T-cell (primary cell): ENCODE results near the gene PIEZO2. TPM values are rescaled to one million over a fixed set of nuclear protein-coding genes. Genes with fewer than 3 reads are reported as not detected.

ENCODE experiments used
- ATAC-seq, 4 experiments: fragments of 200-7000 bp in 3 of 4; fragments of 150-1000 bp in 1 of 4; cut with Tn5 transposase; replicated peaks in 1 of 4; 1 replicate in 3 of 4; 2 replicates in 1 of 4; pipeline ENCODE4 v1.10.0; 2021; ENCODE audit warnings: moderate library complexity in 3 of 4, mild to moderate bottlenecking in 2 of 4, moderate number of reproducible peaks in 1 of 4
- CTCF ChIA-PET, 2 donors: fragments of 300-600 bp; sonication (Branson Sonifier 250); formaldehyde crosslinking; loops; one replicate each; lab custom pipeline; 2022; ENCODE audit warnings: antibody characterized with exemption in 2 of 2; lab: Charles Lee
- POLR2A ChIA-PET, 2 donors: fragments of 300-600 bp; sonication (Branson Sonifier 250); formaldehyde crosslinking; loops; one replicate each; lab custom pipeline; 2022; ENCODE audit warnings: antibody characterized with exemption in 2 of 2; lab: Charles Lee
- DNase-seq, 35 experiments: peaks; one replicate each; pipeline versions ENCODE4 v3.0.0 to v3.0.0-alpha.2; 2013 to 2023
- H3K27ac ChIP-seq: one replicate; pipeline ENCODE4 v1.5.1; 2013; ENCODE audit warnings: low read length
- H3K27me3 ChIP-seq, 2 experiments: replicated peaks in 1 of 2; 1 replicate in 1 of 2; 2 replicates in 1 of 2; pipeline versions ENCODE4 v1.6.1 to v1.7.0; 2013; ENCODE audit warnings: low read length in 1 of 2, mixed read lengths in 1 of 2; ENCODE audit not compliant: control insufficient read depth in 2 of 2, insufficient read depth in 2 of 2; ENCODE audit errors: extremely low read depth in 1 of 2
- H3K36me3 ChIP-seq, 2 donors: 1 replicate in 1 of 2; 2 replicates in 1 of 2; pipeline versions ENCODE4 v1.6.1 to v1.7.0; 2013; ENCODE audit warnings: low read length in 1 of 2; ENCODE audit not compliant: control insufficient read depth in 2 of 2, insufficient read depth in 1 of 2; ENCODE audit errors: extremely low read depth in 1 of 2
- H3K4me1 ChIP-seq, 2 experiments: 1 replicate in 1 of 2; 2 replicates in 1 of 2; pipeline versions ENCODE4 v1.6.1 to v1.7.0; 2013; ENCODE audit warnings: low read length in 2 of 2, mixed read lengths in 1 of 2; ENCODE audit not compliant: insufficient read depth in 2 of 2, control insufficient read depth in 1 of 2; ENCODE audit errors: extremely low read depth in 1 of 2
- H3K4me3 ChIP-seq, 2 donors: 1 replicate in 1 of 2; 2 replicates in 1 of 2; pipeline versions ENCODE4 v1.5.1 to v1.7.0; 2013; ENCODE audit warnings: mild to moderate bottlenecking in 2 of 2, low read length in 1 of 2, moderate library complexity in 1 of 2; ENCODE audit not compliant: control insufficient read depth in 1 of 2; ENCODE audit errors: extremely low read depth in 1 of 2
- H3K9me3 ChIP-seq: 2 replicates; pipeline ENCODE4 v1.7.0; 2013
- H3K27ac Mint-ChIP-seq, 2 donors: one replicate each; pipeline ENCODE4 v1.8.0; 2020 to 2021; ENCODE audit warnings: mild to moderate bottlenecking in 2 of 2, mixed read lengths in 2 of 2
- H3K27me3 Mint-ChIP-seq, 2 donors: one replicate each; pipeline ENCODE4 v1.8.0; 2021 to 2022; ENCODE audit warnings: mixed read lengths in 2 of 2
- H3K36me3 Mint-ChIP-seq: one replicate; pipeline ENCODE4 v1.8.0; 2021; ENCODE audit warnings: mixed read lengths
- H3K4me1 Mint-ChIP-seq, 3 donors: one replicate each; pipeline ENCODE4 v1.8.0; 2020 to 2022; ENCODE audit warnings: mixed read lengths in 3 of 3, mild to moderate bottlenecking in 1 of 3
- H3K4me3 Mint-ChIP-seq, 3 donors: one replicate each; pipeline ENCODE4 v1.8.0; 2020 to 2022; ENCODE audit warnings: mild to moderate bottlenecking in 3 of 3, mixed read lengths in 3 of 3, moderate library complexity in 3 of 3
- H3K9me3 Mint-ChIP-seq, 3 donors: one replicate each; pipeline ENCODE4 v1.8.0; 2020 to 2022; ENCODE audit warnings: mixed read lengths in 3 of 3
- WGBS: methylation state at CpG from one replicate; pipeline ENCODE4 v1.1.5; 2013; ENCODE audit warnings: missing lambda C conversion rate; ENCODE audit not compliant: insufficient coverage; 5-methylcytosine and 5-hydroxymethylcytosine counted together
- total RNA-seq, 35 experiments: library from RNA in 6 of 35; stranded (reverse) in 6 of 35; fragments of 120-200 nt in 1 of 35; gene quantifications; one replicate each; pipeline versions ENCODE4 v1.2.1 to v1.2.4 and lab custom pipeline; 2013 to 2026

PIEZO2 gene
- total RNA-seq, 5 donors from 2014 or later (not counting 1 experiment from before 2014, with no cell fraction given), result 0.05 to 0.90 (median 0.21) TPM; not detected in 1

DNA sequence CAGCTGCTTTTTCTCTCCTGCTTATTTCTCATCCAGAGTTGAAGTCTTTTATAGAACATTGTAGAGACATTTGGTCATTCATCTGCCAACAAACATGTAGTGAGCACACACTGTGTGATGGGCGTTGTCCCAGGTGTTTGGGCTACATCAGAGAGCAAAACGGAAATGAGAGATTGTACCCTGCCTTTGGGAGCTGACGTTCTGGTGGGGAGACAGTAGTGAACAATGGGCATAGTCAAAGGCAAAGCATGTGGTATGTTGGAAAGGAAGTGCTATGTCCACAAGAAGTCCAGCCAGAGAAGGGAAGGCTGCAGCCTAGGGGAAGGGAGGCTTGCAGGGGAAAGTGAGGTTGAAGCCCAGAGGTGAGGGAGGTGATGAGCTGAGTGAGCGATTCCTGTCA, 78.1 kb downstream of the PIEZO2 start:
- H3K27ac Mint-ChIP-seq, result no peak overlapping the region
- H3K4me1 Mint-ChIP-seq, result no peaks in the 10 kb centered on the region
- POLR2A ChIA-PET, result no interaction called here
- DNase-seq (no peak), ATAC-seq (no peak)
- no peaks in the 10 kb centered on the region for H3K9me3 ChIP-seq
- H3K4me1 ChIP-seq, result no peaks in the 10 kb centered on the region
- 85% methylated on average over 2 of the region's 4 CpGs for WGBS
- CTCF ChIA-PET, result no interaction called here
- H3K27ac ChIP-seq, result no peak overlapping the region
- no peaks in the 10 kb centered on the region for H3K27me3 ChIP-seq
- no peaks in the 10 kb centered on the region for H3K36me3 Mint-ChIP-seq
- no peaks in the 10 kb centered on the region for H3K27me3 Mint-ChIP-seq
- H3K4me3 ChIP-seq, result no peak overlapping the region
- no peak overlapping the region for H3K4me3 Mint-ChIP-seq
- no peaks in the 10 kb centered on the region for H3K9me3 Mint-ChIP-seq
- no peaks in the 10 kb centered on the region for H3K36me3 ChIP-seq

GRCh38 chr18:11070593-11070992, 78.8 kb downstream of the PIEZO2 start:
- CTCF ChIA-PET, result no interaction called here
- no peak overlapping the region for H3K27ac Mint-ChIP-seq
- H3K36me3 Mint-ChIP-seq, result no peaks in the 10 kb centered on the region
- H3K4me3 Mint-ChIP-seq, result no peak overlapping the region
- H3K4me1 ChIP-seq, result no peaks in the 10 kb centered on the region
- WGBS, result 75% methylated on average over 10 of the region's 11 CpGs
- ATAC-seq, result no peak
- POLR2A ChIA-PET, result no interaction called here
- no peaks in the 10 kb centered on the region for H3K36me3 ChIP-seq
- no peaks in the 10 kb centered on the region for H3K9me3 ChIP-seq
- H3K27me3 Mint-ChIP-seq, result no peaks in the 10 kb centered on the region
- no peaks in the 10 kb centered on the region for H3K4me1 Mint-ChIP-seq
- H3K4me3 ChIP-seq, result no peak overlapping the region
- no peak overlapping the region for H3K27ac ChIP-seq
- H3K27me3 ChIP-seq, result no peaks in the 10 kb centered on the region
- DNase-seq, result no peak
- no peaks in the 10 kb centered on the region for H3K9me3 Mint-ChIP-seq

- POLR2A ChIA-PET, result no interaction called here
- Mint-ChIP-seq H3K9me3 (no peaks in the 10 kb centered on the region), H3K4me3 (no peak overlapping the region), H3K27ac (no peak overlapping the region), H3K4me1 (no peaks in the 10 kb centered on the region), H3K27me3 (no peaks in the 10 kb centered on the region), H3K36me3 (no peaks in the 10 kb centered on the region)
- 100% methylated on average over 1 of the region's 5 CpGs for WGBS
- H3K9me3 ChIP-seq, result no peaks in the 10 kb centered on the region
- no peaks in the 10 kb centered on the region for H3K27me3 ChIP-seq
- ATAC-seq, result no peak
- no peak overlapping the region for H3K4me3 ChIP-seq
- CTCF ChIA-PET, result no interaction called here
- no peak overlapping the region for H3K27ac ChIP-seq
- H3K4me1 ChIP-seq, result no peaks in the 10 kb centered on the region
- DNase-seq, result no peak
- H3K36me3 ChIP-seq, result no peaks in the 10 kb centered on the region
Observed at GRCh38 chr18:11066038-11066437, 83.3 kb downstream of the PIEZO2 start.

- Histone ChIP-seq H3K27ac (no peak overlapping the region), H3K4me3 (no peak overlapping the region), H3K36me3 (no peaks in the 10 kb centered on the region), H3K27me3 (no peaks in the 10 kb centered on the region), H3K9me3 (no peaks in the 10 kb centered on the region), H3K4me1 (no peaks in the 10 kb centered on the region)
- Mint-ChIP-seq H3K27me3 (no peaks in the 10 kb centered on the region), H3K36me3 (no peaks in the 10 kb centered on the region), H3K9me3 (no peaks in the 10 kb centered on the region), H3K4me1 (no peaks in the 10 kb centered on the region), H3K4me3 (no peak overlapping the region), H3K27ac (no peak overlapping the region)
- DNase-seq (no peak), ATAC-seq (no peak)
- CTCF ChIA-PET, result interaction anchor here in 1 of 2 donors (0.5 kb wide), 1 partner anchor 859 kb away, joined by 5 read pairs; no protein-coding TSS in a partner anchor
- WGBS, result 100% methylated on average over 1 of the region's 7 CpGs
- POLR2A ChIA-PET, result no interaction called here
Observed at GRCh38 chr18:11064727-11065460, 84.5 kb downstream of the PIEZO2 start.

DNA sequence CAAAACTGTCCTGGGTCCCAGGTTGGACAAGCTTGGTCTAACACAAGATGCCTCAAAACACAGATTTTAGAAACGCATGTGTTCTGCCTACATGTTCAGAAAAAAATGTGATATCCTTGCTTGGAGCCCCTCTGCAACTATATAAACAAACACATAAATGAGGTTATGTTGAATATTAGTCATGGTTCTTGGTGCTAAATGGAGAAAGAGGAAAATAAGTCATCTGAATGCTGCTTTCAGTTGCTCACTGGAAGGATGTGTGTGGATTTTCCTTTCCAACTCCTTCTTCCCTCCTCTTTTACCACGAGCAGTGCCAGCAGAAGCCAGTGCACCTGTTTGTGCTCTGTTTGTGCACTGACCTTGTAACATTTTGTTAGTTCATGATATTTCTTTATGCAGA, 85.3 kb downstream of the PIEZO2 start:
- DNase-seq (no peak), ATAC-seq (no peak)
- H3K4me3 ChIP-seq, result no peak overlapping the region
- WGBS, result no CpG with 5 or more reads among the region's 2 CpGs
- Mint-ChIP-seq H3K36me3 (no peaks in the 10 kb centered on the region), H3K4me3 (no peak overlapping the region), H3K9me3 (no peaks in the 10 kb centered on the region), H3K4me1 (no peaks in the 10 kb centered on the region), H3K27me3 (no peaks in the 10 kb centered on the region), H3K27ac (no peak overlapping the region)
- H3K36me3 ChIP-seq, result no peaks in the 10 kb centered on the region
- no peaks in the 10 kb centered on the region for H3K9me3 ChIP-seq
- no peaks in the 10 kb centered on the region for H3K27me3 ChIP-seq
- CTCF ChIA-PET, result no interaction called here
- POLR2A ChIA-PET, result no interaction called here
- no peaks in the 10 kb centered on the region for H3K4me1 ChIP-seq
- no peak overlapping the region for H3K27ac ChIP-seq

DNA sequence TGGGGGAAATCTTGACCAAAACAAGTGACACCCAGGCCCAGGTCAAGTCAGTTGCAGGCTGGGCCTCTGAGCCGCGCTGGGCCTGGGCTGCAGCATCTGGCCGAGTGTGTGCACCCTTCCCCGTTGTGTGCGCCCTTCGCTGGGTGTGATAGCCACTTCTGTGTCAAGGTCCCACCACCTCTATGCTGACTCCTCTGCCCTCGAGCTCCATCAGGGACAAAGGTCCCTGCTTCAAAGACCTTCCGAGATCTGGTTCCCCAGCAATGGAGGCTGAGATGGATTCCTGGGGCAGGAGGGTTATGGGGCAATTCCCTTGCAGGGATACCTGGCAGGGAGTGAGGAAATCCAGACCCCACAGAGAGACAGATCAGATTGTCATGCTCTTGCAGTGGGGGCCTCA, 93.6 kb downstream of the PIEZO2 start:
- DNase-seq, result no peak
- Histone ChIP-seq H3K9me3 (no peaks in the 10 kb centered on the region), H3K27ac (no peak overlapping the region), H3K27me3 (no peaks in the 10 kb centered on the region), H3K36me3 (no peaks in the 10 kb centered on the region), H3K4me3 (no peak overlapping the region), H3K4me1 (no peaks in the 10 kb centered on the region)
- Mint-ChIP-seq H3K4me3 (no peak overlapping the region), H3K4me1 (no peaks in the 10 kb centered on the region), H3K9me3 (peaks cover 0 to 6% (median 4%) of the 10 kb centered on the region in 3 donors), H3K27me3 (no peaks in the 10 kb centered on the region), H3K36me3 (no peaks in the 10 kb centered on the region), H3K27ac (no peak overlapping the region)
- ChIA-PET POLR2A (no interaction called here), CTCF (no interaction called here)
- 90% methylated on average over 2 of the region's 8 CpGs for WGBS
- ATAC-seq, result no peak
